GM12892 (cell line): ENCODE data around the gene CASS4.

Source experiments
- POLR2A ChIP-seq: IDR thresholded peaks from 2 replicates; pipeline ENCODE4 v1.6.1; 2011; ENCODE audit warnings: low read depth, low read length, control low read depth
- POLR2AphosphoS5 ChIP-seq: IDR thresholded peaks from 2 replicates; pipeline ENCODE4 v1.6.1; 2011; ENCODE audit warnings: low read depth, low read length, control low read depth

- no peak for TF ChIP-seq POLR2AphosphoS5
- TF ChIP-seq POLR2A: no peak
Measured at GRCh38 chr20:56418385-56418861, 6.4 kb downstream of the CASS4 start.
